Measurements from ENCODE around the gene CLN3. TPM values are rescaled to one million over a fixed set of nuclear protein-coding genes. Genes with fewer than 3 reads are reported as not detected.

Gene CLN3
- total and polyA plus RNA-seq, 9 of the 15 experiments (the other 6 are each of a cell fraction or from before 2014, with no cell fraction given) = 2.5 to 27.1 (median 11.6) TPM

DNA sequence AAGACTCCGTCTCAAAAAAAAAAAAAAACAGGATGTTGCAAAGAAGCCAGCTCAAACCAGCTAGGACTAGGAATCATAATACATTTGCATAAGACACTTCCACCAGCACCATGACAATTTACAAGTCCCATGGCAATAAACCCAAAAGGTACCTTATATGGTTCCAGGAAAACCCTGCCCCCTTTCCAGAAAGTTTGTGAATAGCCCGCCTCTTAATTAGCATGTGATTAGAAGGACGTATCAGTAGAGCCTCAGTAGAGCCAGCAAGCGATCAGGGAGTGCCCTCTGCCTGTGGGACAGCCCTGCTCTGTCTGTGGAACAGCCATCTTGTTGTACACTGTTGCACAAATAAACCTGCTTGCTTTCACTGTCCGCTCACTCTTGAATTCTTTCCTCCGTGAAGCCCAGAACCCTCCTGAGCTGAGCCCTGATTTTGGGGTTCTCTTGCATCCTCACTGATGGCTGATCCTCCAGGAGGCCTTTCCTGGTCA, 32.9 kb upstream of the CLN3 start:
- H3K4me1 ChIP-seq (replicated peaks in 1 of 2; ENCODE audit: control insufficient read depth in 2 of 2, insufficient read depth in 2 of 2, low read length in 2 of 2) = peaks cover 0 to 13% of the 10 kb centered on the region in 2 experiments; a peak in 3 of 5 replicates
- DNase-seq (ENCODE audit: extremely low read depth in 1 of 4, low spot score in 3 of 4) (peak in 3 of 4 experiments; percentile 17 to 61 (median 50)), FAIRE-seq (no peak), ATAC-seq (peak; percentile 96)
- no peak overlapping the region for H3K9ac ChIP-seq (ENCODE audit: insufficient read depth in 1 of 2, low read depth in 2 of 2, low read length in 2 of 2)
- 0 out of 3 replicates have a peak overlapping the region, but pooled peaks have one; percentile 28 for H3K27ac ChIP-seq (ENCODE audit: extremely low read depth, low read depth, low read length)
- H3K27me3 ChIP-seq (ENCODE audit: control insufficient read depth in 2 of 2, insufficient read depth in 2 of 2, low read length in 2 of 2) = no peaks in the 10 kb centered on the region
- no peaks in the 10 kb centered on the region for H3K36me3 ChIP-seq (ENCODE audit: control insufficient read depth, insufficient read depth, low read length)
- in situ Hi-C loops (cut with MboI) (loop anchor here (25.0 kb wide), 2 partner anchors 188 to 963 kb away; partner anchors contain the start of gene EIF3C), intact Hi-C loops (cut with micrococcal nuclease) (loop anchor here (10.0 kb wide), 1 partner anchor 250 kb away; no protein-coding TSS in a partner anchor)
- no peak overlapping the region for H3K4me3 ChIP-seq
- 50% methylated on average over 6 of the region's 6 CpGs for WGBS (ENCODE audit: insufficient coverage, low coverage, missing lambda C conversion rate)
- ChIA-PET POLR2A (no interaction called here), CTCF (ENCODE audit: low intra/inter-chr PET ratio) (no interaction called here)
- no peaks in the 10 kb centered on the region for H3K9me3 ChIP-seq (replicated peaks; ENCODE audit: control insufficient read depth, insufficient read depth, low read depth, low read length)
- no peaks in the 10 kb centered on the region for H3K9me1 ChIP-seq (ENCODE audit: control insufficient read depth, insufficient read depth, low read length)
- peak overlapping the region; percentile 86 for H2AFZ ChIP-seq (ENCODE audit: low read depth, low read length)
- no TSS peak for BruUV-seq (replicated peaks)
- no peaks in the 10 kb centered on the region for H4K20me1 ChIP-seq (replicated peaks; ENCODE audit: control insufficient read depth, insufficient read depth, low read length)
- H3K4me2 ChIP-seq (ENCODE audit: insufficient read depth, low read length) = no peak overlapping the region; the same call in 1 of the 2 replicates
- H3K79me2 ChIP-seq (ENCODE audit: control insufficient read depth, insufficient read depth, low read length) = no peaks in the 10 kb centered on the region
- TF ChIP-seq, protein P1, sequence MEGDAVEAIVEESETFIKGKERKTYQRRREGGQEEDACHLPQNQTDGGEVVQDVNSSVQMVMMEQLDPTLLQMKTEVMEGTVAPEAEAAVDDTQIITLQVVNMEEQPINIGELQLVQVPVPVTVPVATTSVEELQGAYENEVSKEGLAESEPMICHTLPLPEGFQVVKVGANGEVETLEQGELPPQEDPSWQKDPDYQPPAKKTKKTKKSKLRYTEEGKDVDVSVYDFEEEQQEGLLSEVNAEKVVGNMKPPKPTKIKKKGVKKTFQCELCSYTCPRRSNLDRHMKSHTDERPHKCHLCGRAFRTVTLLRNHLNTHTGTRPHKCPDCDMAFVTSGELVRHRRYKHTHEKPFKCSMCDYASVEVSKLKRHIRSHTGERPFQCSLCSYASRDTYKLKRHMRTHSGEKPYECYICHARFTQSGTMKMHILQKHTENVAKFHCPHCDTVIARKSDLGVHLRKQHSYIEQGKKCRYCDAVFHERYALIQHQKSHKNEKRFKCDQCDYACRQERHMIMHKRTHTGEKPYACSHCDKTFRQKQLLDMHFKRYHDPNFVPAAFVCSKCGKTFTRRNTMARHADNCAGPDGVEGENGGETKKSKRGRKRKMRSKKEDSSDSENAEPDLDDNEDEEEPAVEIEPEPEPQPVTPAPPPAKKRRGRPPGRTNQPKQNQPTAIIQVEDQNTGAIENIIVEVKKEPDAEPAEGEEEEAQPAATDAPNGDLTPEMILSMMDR (IDR thresholded peaks at IDR 0.05 in 2 of 3, conservative IDR thresholded peaks at IDR 0.05 in 1 of 3; ENCODE audit: insufficient read depth in 2 of 3, low read depth in 1 of 3, low read length in 3 of 3) = peak; percentile 37 to 58 (median 52); a peak in 5 of 6 replicates
- no peak for TF ChIP-seq STAT5A (IDR thresholded peaks at IDR 0.05; ENCODE audit: borderline replicate concordance, low read length)
- TF ChIP-seq, protein P2, sequence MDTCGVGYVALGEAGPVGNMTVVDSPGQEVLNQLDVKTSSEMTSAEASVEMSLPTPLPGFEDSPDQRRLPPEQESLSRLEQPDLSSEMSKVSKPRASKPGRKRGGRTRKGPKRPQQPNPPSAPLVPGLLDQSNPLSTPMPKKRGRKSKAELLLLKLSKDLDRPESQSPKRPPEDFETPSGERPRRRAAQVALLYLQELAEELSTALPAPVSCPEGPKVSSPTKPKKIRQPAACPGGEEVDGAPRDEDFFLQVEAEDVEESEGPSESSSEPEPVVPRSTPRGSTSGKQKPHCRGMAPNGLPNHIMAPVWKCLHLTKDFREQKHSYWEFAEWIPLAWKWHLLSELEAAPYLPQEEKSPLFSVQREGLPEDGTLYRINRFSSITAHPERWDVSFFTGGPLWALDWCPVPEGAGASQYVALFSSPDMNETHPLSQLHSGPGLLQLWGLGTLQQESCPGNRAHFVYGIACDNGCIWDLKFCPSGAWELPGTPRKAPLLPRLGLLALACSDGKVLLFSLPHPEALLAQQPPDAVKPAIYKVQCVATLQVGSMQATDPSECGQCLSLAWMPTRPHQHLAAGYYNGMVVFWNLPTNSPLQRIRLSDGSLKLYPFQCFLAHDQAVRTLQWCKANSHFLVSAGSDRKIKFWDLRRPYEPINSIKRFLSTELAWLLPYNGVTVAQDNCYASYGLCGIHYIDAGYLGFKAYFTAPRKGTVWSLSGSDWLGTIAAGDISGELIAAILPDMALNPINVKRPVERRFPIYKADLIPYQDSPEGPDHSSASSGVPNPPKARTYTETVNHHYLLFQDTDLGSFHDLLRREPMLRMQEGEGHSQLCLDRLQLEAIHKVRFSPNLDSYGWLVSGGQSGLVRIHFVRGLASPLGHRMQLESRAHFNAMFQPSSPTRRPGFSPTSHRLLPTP (IDR thresholded peaks at IDR 0.05; ENCODE audit: borderline replicate concordance, extremely low read depth, insufficient read length) = no peak
- 0 out of 2 replicates have a peak, but pooled peaks have one; percentile 30 for TF ChIP-seq SMARCA4 (IDR thresholded peaks at IDR 0.05)
- TF ChIP-seq KLF16 (IDR thresholded peaks at IDR 0.05) = peak; percentile 61
- TF ChIP-seq ZNF224 (CRISPR knock-in tag; IDR thresholded peaks at IDR 0.05) = no peak
- no peak for TF ChIP-seq MECOM (CRISPR knock-in tag; IDR thresholded peaks at IDR 0.05)
- TF ChIP-seq ZNF347 (CRISPR knock-in tag; IDR thresholded peaks at IDR 0.05; ENCODE audit: low read depth) = no peak
- peak; percentile 45 to 65 for TF ChIP-seq RAD21 (CRISPR knock-in tag; conservative IDR thresholded peaks at IDR 0.05 in 1 of 2, IDR thresholded peaks at IDR 0.05 in 1 of 2)
- no peak for TF ChIP-seq MYC (IDR thresholded peaks at IDR 0.05; ENCODE audit: low read depth, low read length)
- no peak for TF ChIP-seq MYC (CRISPR knock-in tag; IDR thresholded peaks at IDR 0.05; ENCODE audit: borderline replicate concordance, low read depth)
- peak; percentile 79 for TF ChIP-seq ZNF384 (IDR thresholded peaks at IDR 0.05; ENCODE audit: low read depth, low read length)
- no peak for TF ChIP-seq U2AF1 (optimal IDR thresholded peaks at IDR 0.05; ENCODE audit: low read depth, low read length)
- TF ChIP-seq TRIM24 (IDR thresholded peaks at IDR 0.05) = 0 out of 4 replicates have a peak, but pooled peaks of 1 of the 2 experiments have one; percentile 14
- TF ChIP-seq TEAD2 (tag; IDR thresholded peaks at IDR 0.05) = no peak
- TF ChIP-seq ZNF239 (CRISPR knock-in tag; IDR thresholded peaks at IDR 0.05) = no peak
- TF ChIP-seq HMG20A (CRISPR knock-in tag; conservative IDR thresholded peaks at IDR 0.05) = no peak
- peak in 2 of 3 experiments; percentile 30 to 77 for TF ChIP-seq YY1 (IDR thresholded peaks at IDR 0.05; ENCODE audit: borderline replicate concordance in 1 of 3, control insufficient read depth in 1 of 3, extremely low read depth in 1 of 3, insufficient read depth in 3 of 3, insufficient read length in 1 of 3, insufficient replicate concordance in 2 of 3, low read depth in 1 of 3, low read length in 2 of 3)
